ENCODE data around the gene DCTPP1. TPM values are rescaled to one million over a fixed set of nuclear protein-coding genes. Genes with fewer than 3 reads are reported as not detected.

The DCTPP1 gene
- total and polyA plus RNA-seq, 9 of the 15 experiments (the other 6 are each of a cell fraction or from before 2014, with no cell fraction given): 45.0 to 132 (median 80.6) TPM

DNA sequence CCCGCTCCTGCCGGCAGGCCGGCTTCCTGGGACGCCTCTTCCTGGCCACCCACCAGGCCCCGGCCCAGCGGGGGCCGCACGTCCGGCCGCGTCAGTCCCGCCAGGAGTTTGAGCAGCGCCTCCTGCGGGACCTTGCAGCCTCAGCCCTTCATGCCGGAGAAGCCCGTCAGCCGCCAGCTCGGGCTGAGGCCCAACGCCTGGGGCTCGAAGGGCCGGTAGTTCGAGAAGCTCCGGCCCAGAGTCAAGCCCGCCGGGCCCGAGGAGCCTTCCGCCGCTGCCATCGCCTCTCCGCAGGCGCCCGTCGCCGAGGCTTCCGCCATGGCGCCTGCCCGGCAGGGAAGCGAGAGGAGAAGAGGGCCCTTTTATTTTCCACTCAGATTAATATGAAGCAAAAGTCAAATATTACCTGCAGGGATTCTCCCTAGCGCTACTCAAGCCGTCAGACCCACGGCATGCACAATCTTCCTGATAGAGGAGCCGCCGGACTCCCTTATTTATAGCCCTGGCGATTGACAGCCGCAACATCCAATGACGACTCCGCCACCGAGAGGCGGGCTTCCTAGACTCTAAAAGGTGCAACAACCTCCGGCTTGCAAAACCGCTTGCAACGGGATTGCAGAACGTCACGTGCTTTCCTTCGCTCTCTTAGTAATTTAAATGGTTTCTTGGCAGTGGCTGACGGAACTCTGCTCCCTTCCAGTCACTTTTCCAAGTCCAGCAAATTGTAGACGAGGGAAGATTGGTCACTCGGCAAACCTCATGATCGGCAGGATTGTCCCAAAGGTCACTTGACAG, 15.8 kb upstream of the DCTPP1 start, which contains the start of gene SEPHS2 (continued):
- no peak for TF ChIP-seq SLC30A9 (CRISPR knock-in tag; IDR thresholded peaks at IDR 0.05)
- no peak for TF ChIP-seq POLR3A (IDR thresholded peaks at IDR 0.05; ENCODE audit: borderline replicate concordance, extremely low read depth, insufficient read depth, insufficient read length)
- peak; percentile 86 for TF ChIP-seq SP2 (IDR thresholded peaks at IDR 0.05; ENCODE audit: extremely low read depth, low read depth, low read length, poor library complexity, severe bottlenecking)
- no peak for TF ChIP-seq TARDBP (IDR thresholded peaks at IDR 0.05)
- peak; percentile 90 for TF ChIP-seq RB1 (IDR thresholded peaks at IDR 0.05; ENCODE audit: low read depth)
- 0 out of 2 replicates have a peak, but pooled peaks have one; percentile 39 for TF ChIP-seq TRIM28 (IDR thresholded peaks at IDR 0.05)
- TF ChIP-seq RAD51 (IDR thresholded peaks at IDR 0.05; ENCODE audit: borderline replicate concordance, low read depth): peak; percentile 92
- TF ChIP-seq KHSRP (IDR thresholded peaks at IDR 0.05): no peak
- peak; percentile 43 for TF ChIP-seq SAP30 (IDR thresholded peaks at IDR 0.05; ENCODE audit: borderline replicate concordance, insufficient read depth, low read depth, low read length, poor library complexity, severe bottlenecking)
- TF ChIP-seq TOE1 (IDR thresholded peaks at IDR 0.05; ENCODE audit: borderline replicate concordance): peak; percentile 97
- TF ChIP-seq TOE1 (CRISPR knock-in tag; IDR thresholded peaks at IDR 0.05; ENCODE audit: borderline replicate concordance, low read depth): no peak
- peak; percentile 97 for TF ChIP-seq CEBPG (CRISPR knock-in tag; IDR thresholded peaks at IDR 0.05)
- TF ChIP-seq CEBPG (tag; conservative IDR thresholded peaks at IDR 0.05 in 1 of 2, IDR thresholded peaks at IDR 0.05 in 1 of 2): peak; percentile 91 to 95

All from K562 (cell line).